NCI-H82 (cell line): ENCODE measurements around the gene SCN2B.
A peak's percentile ranks its signal among the peaks of the same experiment; 100 is the strongest.

Experiments
- DNase-seq: peaks from one replicate; lab custom pipeline; 2025; lab: John Stamatoyannopoulos, UW

Gene SCN2B

GRCh38 chr11:118132385-118133151 is 43.9 kb downstream of the SCN2B start:
- no peak for DNase-seq

- DNase-seq = peak; percentile 71
These were observed 46.8 kb downstream of the SCN2B start for GRCh38 chr11:118129471-118130172.

- peak; percentile 71 for DNase-seq
These were observed 47.5 kb downstream of the SCN2B start for GRCh38 chr11:118128721-118129470.

- no peak for DNase-seq
These were observed 48.1 kb downstream of the SCN2B start for GRCh38 chr11:118128310-118128709.

GRCh38 chr11:118126082-118126838 is 50.2 kb downstream of the SCN2B start:
- DNase-seq = peak; percentile 28

GRCh38 chr11:118124929-118125535 is 51.4 kb downstream of the SCN2B start:
- peak; percentile 72 for DNase-seq

- DNase-seq = no peak
These were observed 55.6 kb downstream of the SCN2B start for GRCh38 chr11:118120793-118121192.

GRCh38 chr11:118117790-118118601 is 58.4 kb downstream of the SCN2B start:
- no peak for DNase-seq

- no peak for DNase-seq
These were observed 61.4 kb downstream of the SCN2B start for GRCh38 chr11:118115048-118115447.

GRCh38 chr11:118114266-118114665 is 62.2 kb downstream of the SCN2B start:
- no peak for DNase-seq

GRCh38 chr11:118112711-118113430 is 63.6 kb downstream of the SCN2B start:
- DNase-seq = no peak
